Suppressor macrophage treated with lipopolysaccharide for 4 hours (primary cell): Measurements from ENCODE around the gene NNAT.
"Not testable (repeated sequence)": the region's sequence is repeated elsewhere in the genome, so short reads cannot be mapped to it uniquely, and the experiment has no call there.

Source experiments
- DNase-seq: peaks from one replicate; pipeline ENCODE4 v3.0.0-alpha.2; 2020

The NNAT gene

DNA sequence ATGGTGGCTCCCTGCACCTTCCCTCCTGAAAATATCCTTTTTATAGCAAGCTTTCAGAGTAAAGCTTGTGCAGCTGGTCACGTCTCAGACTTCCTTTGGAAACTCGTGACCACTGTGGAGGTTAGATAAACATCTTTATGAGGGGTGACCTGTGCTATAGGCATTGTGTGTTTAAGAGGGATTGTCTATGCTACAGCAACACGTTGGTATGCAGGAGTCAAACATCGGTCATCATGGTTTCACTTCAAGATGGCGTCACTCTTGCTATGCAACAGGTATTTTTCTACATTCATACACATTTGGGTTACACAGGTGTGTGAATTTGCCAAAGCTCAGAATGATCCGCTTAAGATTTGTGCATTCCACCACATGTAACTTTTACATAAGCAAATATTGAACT, 21.2 kb downstream of the NNAT start:
- no peak for DNase-seq

- DNase-seq, result no peak
Observed at GRCh38 chr20:37543828-37544227, 22.8 kb downstream of the NNAT start.

DNA sequence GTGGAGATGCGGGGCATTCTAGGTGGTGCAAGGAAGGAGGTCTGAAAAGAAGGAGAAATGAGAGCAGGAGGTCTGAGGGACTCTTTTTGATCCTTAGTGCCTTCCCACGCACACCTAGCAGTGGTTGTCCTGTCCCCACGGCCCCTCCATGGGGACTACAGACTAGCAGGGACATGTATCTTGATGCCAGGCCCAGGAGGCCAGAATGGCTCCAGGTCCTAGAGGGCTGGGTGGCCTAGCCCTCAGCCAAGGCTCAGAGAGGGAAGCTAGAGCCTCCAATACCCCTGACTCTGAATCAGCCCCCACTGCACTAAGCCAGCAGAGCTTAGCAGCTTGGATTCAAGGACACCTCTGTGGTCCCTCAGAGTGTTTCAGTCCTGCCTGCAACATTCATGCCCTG, 23.3 kb downstream of the NNAT start:
- no peak for DNase-seq

- no peak for DNase-seq
Observed at GRCh38 chr20:37545516-37545915, 24.5 kb downstream of the NNAT start.

- DNase-seq, result no peak
Observed at GRCh38 chr20:37547912-37548311, 26.9 kb downstream of the NNAT start.

GRCh38 chr20:37550101-37550920, 29.3 kb downstream of the NNAT start:
- not testable (repeated sequence) for DNase-seq

DNA sequence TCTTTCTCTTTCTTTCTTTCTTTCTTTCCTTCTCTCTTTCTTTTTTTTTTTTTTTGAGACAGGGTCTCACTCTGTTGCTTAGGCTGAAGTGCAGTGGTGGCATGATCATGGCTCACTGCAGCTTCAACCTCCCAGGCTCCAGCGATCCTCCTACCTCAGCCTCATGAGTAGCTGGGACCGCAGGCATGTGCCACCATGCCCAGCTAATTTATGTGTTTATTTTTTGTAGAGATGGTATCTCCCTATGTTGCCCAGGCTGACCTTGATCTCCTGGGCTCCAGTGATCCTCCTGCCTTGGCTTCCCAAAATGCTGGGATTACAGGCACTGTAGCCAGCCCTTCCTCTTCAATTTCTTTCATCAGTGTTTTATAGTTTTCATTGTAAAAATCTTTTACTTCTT, 30.6 kb downstream of the NNAT start:
- DNase-seq, result not testable (repeated sequence)

GRCh38 chr20:37552415-37552814, 31.4 kb downstream of the NNAT start:
- peak; percentile 28 for DNase-seq

DNA sequence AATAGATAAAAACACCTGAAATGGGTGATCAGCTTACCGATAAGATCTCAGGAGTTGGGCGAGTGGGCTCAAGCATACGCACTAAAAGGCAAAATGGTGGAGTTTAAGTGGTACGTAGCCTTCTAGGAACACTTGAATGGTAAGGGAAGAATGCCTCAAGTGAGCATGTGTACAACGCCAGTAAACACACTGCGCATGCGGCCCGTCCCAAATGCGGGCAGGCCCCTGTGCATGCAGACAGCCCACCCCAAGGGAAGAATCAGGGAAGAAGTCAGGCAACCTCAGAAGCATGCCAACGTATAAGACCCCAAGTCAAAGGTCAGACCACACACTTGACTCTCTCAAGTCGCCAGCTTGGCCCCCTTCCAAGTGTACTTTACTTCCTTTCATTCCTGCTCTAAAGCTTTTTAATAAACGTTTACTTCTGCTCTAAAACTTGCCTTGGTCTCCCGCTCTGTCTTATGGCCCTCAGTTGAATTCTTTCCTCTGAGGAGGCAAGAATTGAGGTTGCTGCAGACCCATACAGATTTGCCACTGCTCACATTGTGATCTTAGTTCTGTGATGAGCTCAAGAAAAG, 33.8 kb downstream of the NNAT start:
- DNase-seq, result not testable (repeated sequence)

GRCh38 chr20:37556538-37556937, 35.5 kb downstream of the NNAT start:
- no peak for DNase-seq

GRCh38 chr20:37558306-37558705, 37.3 kb downstream of the NNAT start:
- DNase-seq, result no peak

- no peak for DNase-seq
Observed at GRCh38 chr20:37558779-37559178, 37.7 kb downstream of the NNAT start.

GRCh38 chr20:37559312-37560027, 38.4 kb downstream of the NNAT start:
- peak; percentile 48 for DNase-seq

- no peak for DNase-seq
Observed at GRCh38 chr20:37560629-37561028, 39.6 kb downstream of the NNAT start.

DNA sequence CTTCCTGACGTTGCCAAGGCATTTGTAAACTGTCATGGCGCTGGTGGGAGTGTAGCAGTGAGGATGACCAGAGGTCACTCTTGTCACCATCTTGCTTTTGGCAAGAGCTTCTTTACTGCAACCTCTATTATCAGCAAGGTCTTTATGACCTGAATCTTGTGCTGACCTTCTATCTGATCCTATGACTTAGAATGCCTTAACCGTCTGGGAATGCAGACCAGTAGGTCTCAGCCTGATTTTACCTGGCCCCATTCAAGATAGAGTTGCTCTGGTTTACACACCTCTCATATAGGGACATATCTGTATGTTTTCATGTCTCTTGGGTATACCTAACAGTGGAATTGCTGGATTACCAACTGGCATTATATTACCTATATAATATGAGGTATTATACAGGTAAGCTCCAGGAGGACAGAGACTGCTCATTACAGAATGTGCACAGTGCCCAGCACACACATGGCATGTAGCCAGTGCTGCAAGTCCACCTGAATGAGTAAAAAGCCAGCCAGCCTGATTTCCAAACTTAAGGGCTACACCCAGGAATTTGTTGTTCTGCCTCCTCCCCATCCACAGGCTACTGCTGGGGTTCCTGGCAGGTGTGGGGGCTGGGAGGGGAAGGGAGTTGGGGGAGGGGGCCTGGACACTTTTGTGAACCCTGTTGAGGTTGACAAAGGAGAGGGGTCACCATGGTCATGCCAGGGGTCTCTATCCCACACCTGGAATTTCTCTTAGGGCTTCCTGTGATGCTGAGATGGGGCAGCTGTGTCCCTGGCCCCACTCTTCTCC, 41.8 kb downstream of the NNAT start:
- no peak for DNase-seq

- no peak for DNase-seq
Observed at GRCh38 chr20:37564016-37564387, 43.0 kb downstream of the NNAT start.

DNA sequence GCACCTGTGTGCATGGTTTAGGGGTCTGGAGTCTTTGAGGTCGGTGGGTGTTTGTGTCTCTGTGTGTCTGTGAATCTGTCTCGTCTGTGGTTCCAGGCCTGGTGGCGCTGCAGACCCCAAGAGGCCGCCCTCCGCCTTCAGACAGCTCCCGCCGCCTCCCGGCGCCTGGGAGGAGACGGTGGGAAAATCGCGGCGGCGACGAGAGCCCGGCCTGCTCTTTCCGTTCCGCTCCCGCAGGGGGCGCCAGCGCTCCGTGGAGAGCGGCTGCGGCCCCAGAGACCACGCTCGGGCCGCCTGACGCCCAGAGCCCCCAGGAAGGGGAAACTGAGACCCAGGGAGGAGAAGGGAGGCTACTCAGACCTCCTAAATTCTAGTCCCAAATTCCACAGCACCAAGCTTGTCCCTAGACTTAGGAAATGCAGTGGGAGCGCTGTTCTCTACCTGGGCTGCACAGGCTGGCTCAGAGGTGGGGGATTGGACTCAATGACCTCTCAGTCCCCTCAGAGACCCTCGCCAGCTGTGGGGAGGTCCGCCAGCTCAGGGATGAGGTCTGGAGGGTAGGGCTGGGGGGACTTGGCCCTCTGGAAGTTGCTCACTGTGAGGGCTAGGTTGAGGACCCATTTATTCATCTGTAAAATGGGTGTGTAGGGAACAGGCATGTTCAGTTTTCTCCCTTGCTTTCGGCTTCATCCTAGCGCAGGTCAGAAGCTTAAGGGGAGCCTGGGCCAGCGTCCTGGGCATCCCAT, 43.5 kb downstream of the NNAT start:
- DNase-seq, result peak; percentile 62

- DNase-seq, result no peak
Observed at GRCh38 chr20:37565134-37565811, 44.2 kb downstream of the NNAT start.

DNA sequence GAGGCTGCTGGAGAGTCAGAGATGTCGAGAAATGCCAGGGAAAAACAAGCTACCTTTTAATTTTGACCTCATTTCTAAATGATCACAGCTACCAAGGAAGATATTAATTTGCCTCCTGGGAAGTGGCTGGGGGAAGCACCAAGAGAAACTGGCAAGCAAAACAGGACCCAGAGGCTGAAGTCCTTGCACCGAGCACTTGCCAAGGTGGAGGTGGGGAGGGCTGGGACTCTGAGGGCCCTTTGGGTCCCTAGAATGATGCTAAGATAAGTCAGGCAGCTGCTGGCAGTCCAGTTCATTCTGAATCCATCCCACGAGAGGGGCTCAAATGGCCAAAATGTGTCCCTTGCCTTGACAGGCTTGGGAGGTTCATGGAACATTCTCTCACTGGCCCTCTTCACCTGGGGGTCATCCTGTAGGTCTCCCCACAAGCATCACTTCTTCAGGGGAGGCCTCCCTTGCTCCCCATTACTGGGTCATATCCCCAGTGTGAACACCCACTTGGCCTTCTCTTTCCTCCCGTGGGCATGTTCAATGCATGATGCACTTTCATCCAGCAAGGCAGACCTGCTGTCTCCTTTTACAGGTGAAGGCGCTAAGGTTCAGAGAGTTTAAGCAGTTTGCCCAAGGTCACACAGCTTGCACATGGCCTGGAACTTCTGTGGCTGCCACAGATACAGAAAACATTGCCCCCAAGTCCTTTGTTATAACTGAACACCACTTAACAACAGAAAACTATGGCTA, 45.7 kb downstream of the NNAT start:
- no peak for DNase-seq

DNA sequence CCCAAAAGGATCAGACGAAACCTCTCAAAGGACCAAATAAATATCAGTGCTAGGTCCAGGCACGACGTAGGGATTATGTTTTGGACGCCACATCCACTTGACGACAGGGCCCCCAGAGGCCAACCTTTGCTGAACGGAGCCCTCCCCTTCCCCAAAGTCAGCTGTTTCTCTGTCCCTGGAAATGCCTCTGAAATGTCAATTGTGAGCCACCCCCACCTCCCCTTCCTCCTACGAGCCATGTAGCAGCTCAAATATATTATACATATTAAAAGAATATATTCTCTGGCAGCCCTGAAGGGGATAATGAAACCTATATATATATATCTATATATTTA, 46.2 kb downstream of the NNAT start:
- no peak for DNase-seq
